Panc1 (cell line): ENCODE results near the gene OOEP. TPM values are rescaled to one million over a fixed set of nuclear protein-coding genes. Genes with fewer than 3 reads are reported as not detected.

Experiments used
- ATAC-seq: fragments of 200-7000 bp; cut with Tn5 transposase; 2 replicates; pipeline ENCODE4 v1.9.1; 2020; ENCODE audit warnings: mild to moderate bottlenecking, moderate library complexity
- BruUV-seq: library from RNA; stranded (reverse); fragments of 400-500 nt; replicated peaks from 2 replicates; lab custom pipeline; 2021; lab: Mats Ljungman, UMichigan
- CTCF ChIA-PET: fragments of 300-600 bp; sonication (Branson Sonifier 250); formaldehyde crosslinking; loops from one replicate; lab custom pipeline; 2022; ENCODE audit warnings: antibody characterized with exemption; lab: Charles Lee
- POLR2A ChIA-PET: fragments of 300-600 bp; sonication (Branson Sonifier 250); formaldehyde crosslinking; loops from one replicate; lab custom pipeline; 2022; ENCODE audit warnings: antibody characterized with exemption; lab: Charles Lee
- DNase-seq: peaks from one replicate; pipeline ENCODE4 v3.0.0-alpha.2; 2010; ENCODE audit warnings: low read depth, low spot score
- H3K27ac ChIP-seq: 2 replicates; pipeline ENCODE4 v1.5.1; 2011; ENCODE audit warnings: mild to moderate bottlenecking, low read length, inconsistent platforms
- H3K27me3 ChIP-seq: fragments of 200-500 bp; sonication (Bioruptor generic); 2 replicates; pipeline ENCODE4 v1.6.0; 2014; ENCODE audit warnings: low read length, inconsistent platforms; ENCODE audit not compliant: control insufficient read depth, insufficient read depth
- H3K36me3 ChIP-seq: fragments of 200-500 bp; sonication (Bioruptor generic); 2 replicates; pipeline ENCODE4 v1.5.1; 2014; ENCODE audit warnings: inconsistent platforms, mild to moderate bottlenecking, low read length, moderate library complexity; ENCODE audit not compliant: control insufficient read depth, insufficient read depth
- H3K4me1 ChIP-seq: 2 replicates; pipeline ENCODE4 v1.5.1; 2011; ENCODE audit warnings: inconsistent platforms, mild to moderate bottlenecking, low read length, moderate library complexity; ENCODE audit not compliant: control insufficient read depth, insufficient read depth
- H3K4me3 ChIP-seq, 2 experiments: 2 replicates each; pipeline ENCODE4 v1.5.1; 2011 to 2012; ENCODE audit warnings: low read depth in 2 of 2, low read length in 2 of 2, mild to moderate bottlenecking in 2 of 2, inconsistent platforms in 1 of 2, moderate library complexity in 1 of 2
- H3K9me3 ChIP-seq: fragments of 200-500 bp; sonication (Bioruptor generic); 2 replicates; pipeline ENCODE4 v1.5.1; 2014; ENCODE audit warnings: low read depth, mild to moderate bottlenecking, inconsistent platforms, low read length, moderate library complexity; ENCODE audit not compliant: control insufficient read depth, insufficient read depth
- CTCF ChIP-seq: fragments of 450-650 bp; IDR thresholded peaks from 2 replicates; pipeline ENCODE4 v1.5.1; 2017; ENCODE audit warnings: mild to moderate bottlenecking
- POLR2AphosphoS5 ChIP-seq: IDR thresholded peaks from 2 replicates; pipeline ENCODE4 v1.6.1; 2012; ENCODE audit warnings: mild to moderate bottlenecking, low read depth, low read length, moderate library complexity
- REST ChIP-seq, 2 experiments: IDR thresholded peaks; 2 replicates each; pipeline ENCODE4 v1.6.1; 2011 to 2012; ENCODE audit warnings: low read depth in 2 of 2, control low read depth in 1 of 2, low read length in 1 of 2, mild to moderate bottlenecking in 1 of 2, moderate library complexity in 1 of 2; ENCODE audit not compliant: insufficient read depth in 1 of 2
- SIN3A ChIP-seq: IDR thresholded peaks from 2 replicates; pipeline ENCODE4 v1.6.1; 2012; ENCODE audit warnings: low read depth, mild to moderate bottlenecking, low read length, moderate library complexity, borderline replicate concordance; ENCODE audit not compliant: insufficient read depth
- TCF7L2 ChIP-seq: IDR thresholded peaks from 2 replicates; pipeline ENCODE4 v1.6.1; 2011; ENCODE audit warnings: mild to moderate bottlenecking, low read depth, low read length, inconsistent platforms
- in situ Hi-C: cut with HindIII; loops from 2 replicates; pipeline ENCODE4 v1.10.0; 2016; ENCODE audit warnings: low sequenced_read_pairs, low pct_unique_long_range_greater_than_20kb
- intact Hi-C: fragments of 100-400 bp; cut with micrococcal nuclease; formaldehyde crosslinking; loops from one replicate; pipeline ENCODE4 v1.10.0; 2022; ENCODE audit not compliant: unreplicated experiment
- total RNA-seq: library from RNA; stranded (reverse); gene quantifications from one replicate; pipeline ENCODE4 v1.2.1, GENCODE V29; 2021; ENCODE audit not compliant: unreplicated experiment

The OOEP gene
- total RNA-seq, 1 experiment from 2014 or later, result 10.6 TPM

DNA sequence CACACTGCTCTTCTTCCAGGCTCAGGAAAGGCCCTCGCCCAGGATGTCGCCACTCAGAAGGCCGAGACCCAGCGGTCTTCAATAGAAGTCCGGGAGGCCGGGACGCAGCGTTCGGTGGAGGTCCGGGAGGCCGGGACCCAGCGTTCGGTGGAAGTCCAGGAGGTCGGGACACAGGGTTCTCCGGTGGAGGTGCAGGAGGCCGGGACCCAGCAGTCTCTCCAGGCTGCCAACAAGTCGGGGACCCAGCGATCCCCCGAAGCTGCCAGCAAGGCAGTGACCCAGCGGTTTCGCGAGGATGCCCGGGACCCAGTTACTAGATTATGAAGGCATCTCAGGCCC lies 6.2 kb downstream of the OOEP start:
- BruUV-seq, result no TSS peak
- intact Hi-C loops, result no loop called here

GRCh38 chr6:73362869-73363536 lies 6.7 kb downstream of the OOEP start:
- no peaks in the 10 kb centered on the region for H3K9me3 ChIP-seq
- no peak for DNase-seq
- H3K27me3 ChIP-seq, result no peaks in the 10 kb centered on the region
- H3K4me3 ChIP-seq, result no peak overlapping the region
- H3K36me3 ChIP-seq, result no peaks in the 10 kb centered on the region
- ChIA-PET POLR2A (interaction anchor here (0.7 kb wide), 1 partner anchor 505 kb away, joined by 4 read pairs; no protein-coding TSS in a partner anchor), CTCF (no interaction called here)
- no TSS peak for BruUV-seq
- ATAC-seq, result no peak
- H3K27ac ChIP-seq, result no peak overlapping the region
- intact Hi-C loops, result no loop called here
- in situ Hi-C loops, result no loop called here
- TF ChIP-seq CTCF (no peak), SIN3A (no peak), REST (IDR thresholded peaks at IDR 0.05; ENCODE audit: insufficient read depth in 1 of 2, low read depth in 2 of 2, low read length in 1 of 2) (no peak), TCF7L2 (no peak), POLR2AphosphoS5 (no peak)
- no peaks in the 10 kb centered on the region for H3K4me1 ChIP-seq

More for the DNA sequence above, 6.2 kb downstream of the OOEP start:
- DNase-seq, result no peak
- Histone ChIP-seq H3K27me3 (no peaks in the 10 kb centered on the region), H3K27ac (no peak overlapping the region), H3K9me3 (no peaks in the 10 kb centered on the region), H3K36me3 (no peaks in the 10 kb centered on the region), H3K4me1 (no peaks in the 10 kb centered on the region), H3K4me3 (no peak overlapping the region)
- ChIA-PET CTCF (no interaction called here), POLR2A (no interaction called here)
- in situ Hi-C loops, result no loop called here
- TF ChIP-seq CTCF (no peak), REST (IDR thresholded peaks at IDR 0.05; ENCODE audit: insufficient read depth in 1 of 2, low read depth in 2 of 2, low read length in 1 of 2) (no peak), TCF7L2 (no peak), SIN3A (no peak), POLR2AphosphoS5 (no peak)
- no peak for ATAC-seq
